ENCODE results near the gene NLRP13. TPM values are rescaled to one million over a fixed set of nuclear protein-coding genes. Genes with fewer than 3 reads are reported as not detected.

The NLRP13 gene
- total and polyA plus RNA-seq, 2 of the 4 experiments (the other 2 are of a cell fraction): not detected

- no peak overlapping the region for H2BK120ac ChIP-seq (ENCODE audit: low read depth, low read length)
- ChIA-PET POLR2A (ENCODE audit: unreplicated experiment) (no interaction called here), CTCF (no interaction called here)
- no peak overlapping the region for H2BK15ac ChIP-seq (ENCODE audit: low read depth, low read length)
- no peak overlapping the region for H3K56ac ChIP-seq (ENCODE audit: extremely low read depth, insufficient read depth, low read length)
- peaks cover 22% of the 10 kb centered on the region; the same call in 1 of the 2 replicates for H3K9me3 ChIP-seq (ENCODE audit: control insufficient read depth, insufficient read depth, low read length)
- no peak overlapping the region for H3K27ac ChIP-seq (ENCODE audit: insufficient read depth, low read length)
- no peaks in the 10 kb centered on the region for H3K9me1 ChIP-seq (ENCODE audit: insufficient read depth, low read length)
- H4K91ac ChIP-seq (ENCODE audit: insufficient read depth, low read depth, low read length): no peak overlapping the region
- H3K14ac ChIP-seq (replicated peaks; ENCODE audit: low read depth, low read length): no peak overlapping the region
- no peaks in the 10 kb centered on the region for H3K4me1 ChIP-seq (ENCODE audit: control insufficient read depth, insufficient read depth, low read length)
- TF ChIP-seq MXI1 (IDR thresholded peaks at IDR 0.05; ENCODE audit: borderline replicate concordance, low read depth, low read length): no peak
- TF ChIP-seq RCOR1 (IDR thresholded peaks at IDR 0.05; ENCODE audit: insufficient replicate concordance, low read length): no peak
- no peak for TF ChIP-seq NFE2L2 (IDR thresholded peaks at IDR 0.05; ENCODE audit: low read depth, low read length)
- TF ChIP-seq, protein P1, sequence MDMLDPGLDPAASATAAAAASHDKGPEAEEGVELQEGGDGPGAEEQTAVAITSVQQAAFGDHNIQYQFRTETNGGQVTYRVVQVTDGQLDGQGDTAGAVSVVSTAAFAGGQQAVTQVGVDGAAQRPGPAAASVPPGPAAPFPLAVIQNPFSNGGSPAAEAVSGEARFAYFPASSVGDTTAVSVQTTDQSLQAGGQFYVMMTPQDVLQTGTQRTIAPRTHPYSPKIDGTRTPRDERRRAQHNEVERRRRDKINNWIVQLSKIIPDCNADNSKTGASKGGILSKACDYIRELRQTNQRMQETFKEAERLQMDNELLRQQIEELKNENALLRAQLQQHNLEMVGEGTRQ (IDR thresholded peaks at IDR 0.05; ENCODE audit: low read depth, low read length): no peak
- no peak for TF ChIP-seq MAFK (IDR thresholded peaks at IDR 0.05; ENCODE audit: low read depth, low read length)
- no peaks in the 10 kb centered on the region for H3K36me3 ChIP-seq (ENCODE audit: control insufficient read depth, insufficient read depth, low read length)
- no peak overlapping the region for H3K23ac ChIP-seq (ENCODE audit: low read depth, low read length)
- no peak overlapping the region for H4K8ac ChIP-seq (ENCODE audit: low read depth in 2 of 2, low read length in 2 of 2)
- DNase-seq (no peak), ATAC-seq (ENCODE audit: low read depth) (no peak)
- no peak overlapping the region for H3K4me2 ChIP-seq (ENCODE audit: low read depth, low read length)
- H2BK5ac ChIP-seq (ENCODE audit: low read depth, low read length, poor library complexity, severe bottlenecking): no peak overlapping the region
- dilution Hi-C loops (cut with HindIII; ENCODE audit: low sequenced_read_pairs, unreplicated experiment): no loop called here
- no TSS peak for BruUV-seq (replicated peaks)
- 100% methylated on average over 1 of the region's 11 CpGs; no CpG with 5 or more reads in 1 of the 2 experiments for WGBS, 2 experiments (ENCODE audit: extremely low coverage in 2 of 2, insufficient read length in 1 of 2)
- H3K27me3 ChIP-seq (ENCODE audit: control insufficient read depth, insufficient read depth, low read length): no peaks in the 10 kb centered on the region
- no peak overlapping the region for H2BK20ac ChIP-seq (ENCODE audit: low read depth, low read length)
- intact Hi-C loops (cut with micrococcal nuclease): no loop called here
- no peak overlapping the region for H3K9ac ChIP-seq (ENCODE audit: low read depth, low read length)
- H4K20me1 ChIP-seq (ENCODE audit: insufficient read depth, low read length): no peaks in the 10 kb centered on the region
- no peaks in the 10 kb centered on the region for H3K79me1 ChIP-seq (ENCODE audit: low read depth in 1 of 2, low read length in 2 of 2)
- H3K4me3 ChIP-seq (ENCODE audit: insufficient read depth, low read depth, low read length): no peak overlapping the region
- H2AK9ac ChIP-seq (replicated peaks; ENCODE audit: low read depth, low read length, poor library complexity): no peak overlapping the region
- in situ Hi-C loops (cut with MboI; ENCODE audit: low sequenced_read_pairs): no loop called here
- H4K5ac ChIP-seq (ENCODE audit: low read depth, low read length): no peak overlapping the region
- no peak overlapping the region for H2AFZ ChIP-seq (replicated peaks; ENCODE audit: low read length, poor library complexity)
- H3K18ac ChIP-seq (ENCODE audit: low read depth, low read length): no peak overlapping the region
- H3K4ac ChIP-seq (ENCODE audit: low read depth, low read length): no peak overlapping the region
- no peak overlapping the region for H2AK5ac ChIP-seq (ENCODE audit: low read depth, low read length)
Observed at GRCh38 chr19:55940306-55940705, 8.2 kb upstream of the NLRP13 start.
